Measurements from ENCODE around the gene RELL2.

DNA sequence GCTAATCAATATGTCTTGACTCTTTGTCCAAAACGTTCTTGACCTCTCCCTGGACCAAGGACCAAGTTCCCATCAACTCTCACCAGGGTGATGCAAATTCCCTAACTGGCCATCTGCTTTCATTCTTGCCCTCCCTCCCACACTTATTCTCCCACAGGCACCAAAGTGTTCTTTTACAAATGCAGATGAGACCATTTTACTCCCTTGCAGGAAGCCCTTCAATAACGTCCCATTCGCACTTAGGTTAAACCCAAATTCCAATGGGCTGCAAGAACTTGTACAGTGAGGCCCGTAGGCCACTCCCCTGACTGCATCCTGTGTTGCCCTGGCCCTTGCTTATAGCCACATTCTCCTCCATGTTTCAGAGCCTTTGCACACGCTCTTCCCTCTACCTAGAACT lies 38.0 kb downstream of the RELL2 start:
- TF ChIP-seq, protein P1, sequence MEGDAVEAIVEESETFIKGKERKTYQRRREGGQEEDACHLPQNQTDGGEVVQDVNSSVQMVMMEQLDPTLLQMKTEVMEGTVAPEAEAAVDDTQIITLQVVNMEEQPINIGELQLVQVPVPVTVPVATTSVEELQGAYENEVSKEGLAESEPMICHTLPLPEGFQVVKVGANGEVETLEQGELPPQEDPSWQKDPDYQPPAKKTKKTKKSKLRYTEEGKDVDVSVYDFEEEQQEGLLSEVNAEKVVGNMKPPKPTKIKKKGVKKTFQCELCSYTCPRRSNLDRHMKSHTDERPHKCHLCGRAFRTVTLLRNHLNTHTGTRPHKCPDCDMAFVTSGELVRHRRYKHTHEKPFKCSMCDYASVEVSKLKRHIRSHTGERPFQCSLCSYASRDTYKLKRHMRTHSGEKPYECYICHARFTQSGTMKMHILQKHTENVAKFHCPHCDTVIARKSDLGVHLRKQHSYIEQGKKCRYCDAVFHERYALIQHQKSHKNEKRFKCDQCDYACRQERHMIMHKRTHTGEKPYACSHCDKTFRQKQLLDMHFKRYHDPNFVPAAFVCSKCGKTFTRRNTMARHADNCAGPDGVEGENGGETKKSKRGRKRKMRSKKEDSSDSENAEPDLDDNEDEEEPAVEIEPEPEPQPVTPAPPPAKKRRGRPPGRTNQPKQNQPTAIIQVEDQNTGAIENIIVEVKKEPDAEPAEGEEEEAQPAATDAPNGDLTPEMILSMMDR (IDR thresholded peaks at IDR 0.05), result no peak
- TF ChIP-seq ZNF423 (CRISPR knock-in tag; IDR thresholded peaks at IDR 0.05), result no peak

Data from WTC11 (cell line).